HEK293 (cell line): Measurements from ENCODE around the gene CLTC.
A peak's percentile ranks its signal among the peaks of the same experiment; 100 is the strongest.

Source experiments
- CTCF ChIA-PET: fragments of 350-600 bp; formaldehyde crosslinking; extraction: SDS; loops from one replicate; lab custom pipeline; 2021; ENCODE audit warnings: antibody characterized with exemption; lab: Yijun Ruan, JAX
- POLR2A ChIA-PET: fragments of 300-600 bp; formaldehyde crosslinking; extraction: SDS; loops from one replicate; lab custom pipeline; 2020; ENCODE audit warnings: antibody characterized with exemption, inconsistent platforms; lab: Yijun Ruan, JAX
- H3K27ac ChIP-seq: fragments of 200-500 bp; sonication (Bioruptor generic); 2 replicates; pipeline ENCODE4 v1.5.1; 2014; ENCODE audit warnings: low read depth, low read length, control low read depth, inconsistent platforms; ENCODE audit errors: extremely low read depth
- H3K36me3 ChIP-seq, 2 experiments: fragments of 200-500 bp in 1 of 2; sonication (Bioruptor generic) in 1 of 2; 1 replicate in 1 of 2; 2 replicates in 1 of 2; pipeline ENCODE4 v1.5.1; 2014 to 2017; ENCODE audit warnings: inconsistent platforms in 2 of 2, low read length in 2 of 2; ENCODE audit not compliant: control insufficient read depth in 2 of 2, insufficient read depth in 1 of 2
- H3K4me1 ChIP-seq: fragments of 200-500 bp; sonication (Bioruptor generic); 2 replicates; pipeline ENCODE4 v1.5.1; 2014; ENCODE audit warnings: mild to moderate bottlenecking, low read length, inconsistent platforms; ENCODE audit not compliant: control insufficient read depth, insufficient read depth
- H3K4me3 ChIP-seq: 2 replicates; pipeline ENCODE4 v1.5.1; 2011; ENCODE audit warnings: low read depth, mild to moderate bottlenecking, control low read depth, low read length, moderate library complexity
- H3K9me3 ChIP-seq: fragments of 200-500 bp; sonication (Bioruptor generic); 2 replicates; pipeline ENCODE4 v1.5.1; 2014; ENCODE audit warnings: low read depth, low read length, inconsistent platforms; ENCODE audit not compliant: control insufficient read depth, insufficient read depth
- ATF2 ChIP-seq: fragments of 450-650 bp; formaldehyde crosslinking; IDR thresholded peaks from 2 replicates; pipeline ENCODE4 v1.5.1; 2016; ENCODE audit warnings: missing biosample characterization, missing genetic modification characterization, low read depth
- BCL6B ChIP-seq: fragments of 450-650 bp; formaldehyde crosslinking; IDR thresholded peaks from 2 replicates; pipeline ENCODE4 v1.5.1; 2017; ENCODE audit warnings: missing biosample characterization, missing genetic modification characterization
- FEZF1 ChIP-seq: fragments of 450-650 bp; formaldehyde crosslinking; IDR thresholded peaks from 2 replicates; pipeline ENCODE4 v1.5.1; 2016; ENCODE audit warnings: missing biosample characterization, missing genetic modification characterization
- GFI1B ChIP-seq: fragments of 450-650 bp; formaldehyde crosslinking; IDR thresholded peaks from 2 replicates; pipeline ENCODE4 v1.5.1; 2016; ENCODE audit warnings: missing biosample characterization, missing genetic modification characterization
- PRDM2 ChIP-seq: fragments of 450-650 bp; formaldehyde crosslinking; IDR thresholded peaks from 2 replicates; pipeline ENCODE4 v1.5.1; 2016; ENCODE audit warnings: missing biosample characterization, missing genetic modification characterization, borderline replicate concordance
- RBAK ChIP-seq: fragments of 450-650 bp; formaldehyde crosslinking; IDR thresholded peaks from 2 replicates; pipeline ENCODE4 v1.5.1; 2016; ENCODE audit warnings: missing biosample characterization, missing genetic modification characterization
- ZEB2 ChIP-seq: fragments of 450-650 bp; formaldehyde crosslinking; IDR thresholded peaks from 2 replicates; pipeline ENCODE4 v1.5.1; 2016; ENCODE audit warnings: missing biosample characterization, missing genetic modification characterization
- ZFP3 ChIP-seq: fragments of 450-650 bp; formaldehyde crosslinking; IDR thresholded peaks from 2 replicates; pipeline ENCODE4 v1.5.1; 2016; ENCODE audit warnings: low read depth, missing biosample characterization, missing genetic modification characterization
- ZFP41 ChIP-seq: fragments of 450-650 bp; formaldehyde crosslinking; IDR thresholded peaks from 2 replicates; pipeline ENCODE4 v1.5.1; 2016; ENCODE audit warnings: missing biosample characterization, missing genetic modification characterization, borderline replicate concordance
- ZNF112 ChIP-seq: fragments of 450-650 bp; formaldehyde crosslinking; IDR thresholded peaks from 2 replicates; pipeline ENCODE4 v1.5.0; 2017; ENCODE audit warnings: missing biosample characterization, missing genetic modification characterization
- ZNF132 ChIP-seq: fragments of 450-650 bp; formaldehyde crosslinking; IDR thresholded peaks from 2 replicates; pipeline ENCODE4 v1.5.1; 2017; ENCODE audit warnings: missing biosample characterization, missing genetic modification characterization, borderline replicate concordance
- ZNF18 ChIP-seq: fragments of 450-650 bp; formaldehyde crosslinking; IDR thresholded peaks from 2 replicates; pipeline ENCODE4 v1.5.1; 2016; ENCODE audit warnings: missing biosample characterization, missing genetic modification characterization
- ZNF19 ChIP-seq: fragments of 450-650 bp; formaldehyde crosslinking; IDR thresholded peaks from 2 replicates; pipeline ENCODE4; 2016; ENCODE audit warnings: missing biosample characterization, missing genetic modification characterization, low read depth
- ZNF266 ChIP-seq: fragments of 450-650 bp; formaldehyde crosslinking; IDR thresholded peaks from 2 replicates; pipeline ENCODE4 v1.5.1; 2016; ENCODE audit warnings: missing biosample characterization, missing genetic modification characterization, low read depth
- ZNF292 ChIP-seq: fragments of 450-650 bp; formaldehyde crosslinking; IDR thresholded peaks from 2 replicates; pipeline ENCODE4 v1.5.1; 2016; ENCODE audit warnings: low read depth, missing biosample characterization, missing genetic modification characterization, borderline replicate concordance
- ZNF488 ChIP-seq: fragments of 450-650 bp; formaldehyde crosslinking; IDR thresholded peaks from 2 replicates; pipeline ENCODE4 v1.5.1; 2016; ENCODE audit warnings: missing biosample characterization, missing genetic modification characterization
- ZNF501 ChIP-seq: fragments of 450-650 bp; formaldehyde crosslinking; IDR thresholded peaks from 2 replicates; pipeline ENCODE4 v1.5.1; 2016; ENCODE audit warnings: missing biosample characterization, missing genetic modification characterization
- ZNF529 ChIP-seq: fragments of 450-650 bp; formaldehyde crosslinking; IDR thresholded peaks from 2 replicates; pipeline ENCODE4 v1.5.1; 2017; ENCODE audit warnings: missing genetic modification characterization, missing biosample characterization; ENCODE audit not compliant: insufficient replicate concordance
- ZNF544 ChIP-seq: fragments of 450-650 bp; formaldehyde crosslinking; IDR thresholded peaks from 2 replicates; pipeline ENCODE4 v1.5.0; 2017; ENCODE audit warnings: missing biosample characterization, missing genetic modification characterization
- ZNF610 ChIP-seq: fragments of 450-650 bp; formaldehyde crosslinking; IDR thresholded peaks from 2 replicates; pipeline ENCODE4 v1.5.1; 2016; ENCODE audit warnings: missing biosample characterization, missing genetic modification characterization, borderline replicate concordance
- ZNF624 ChIP-seq: fragments of 450-650 bp; formaldehyde crosslinking; IDR thresholded peaks from 2 replicates; pipeline ENCODE4 v1.5.1; 2017; ENCODE audit warnings: missing biosample characterization, missing genetic modification characterization
- ZNF654 ChIP-seq: fragments of 450-650 bp; formaldehyde crosslinking; IDR thresholded peaks from 2 replicates; pipeline ENCODE4 v1.5.1; 2016; ENCODE audit warnings: low read depth, missing biosample characterization, missing genetic modification characterization
- ZNF785 ChIP-seq: fragments of 450-650 bp; formaldehyde crosslinking; IDR thresholded peaks from 2 replicates; pipeline ENCODE4 v1.5.1; 2016; ENCODE audit warnings: missing biosample characterization, missing genetic modification characterization
- ZNF791 ChIP-seq: fragments of 450-650 bp; formaldehyde crosslinking; IDR thresholded peaks from 2 replicates; pipeline ENCODE4 v1.5.1; 2016; ENCODE audit warnings: missing biosample characterization, missing genetic modification characterization
- ZSCAN16 ChIP-seq: fragments of 450-650 bp; formaldehyde crosslinking; IDR thresholded peaks from 2 replicates; pipeline ENCODE4 v1.5.1; 2016; ENCODE audit warnings: missing biosample characterization, missing genetic modification characterization

Gene CLTC

GRCh38 chr17:59619298-59620063 is at the start of gene CLTC:
Gene CLTC, plus strand, starts transcription at chr17:59619895. Its CDS starts 237 bp downstream, at chr17:59620132.
- CTCF ChIA-PET = interaction anchor here (0.6 to 1.1 kb wide), 3 partner anchors 51 to 1014 kb away, joined by 3 read pairs; no protein-coding TSS in a partner anchor
- Histone ChIP-seq H3K36me3 (peaks cover 0 to 16% of the 10 kb centered on the region in 2 experiments; a peak in 1 of 3 replicates), H3K4me1 (peaks cover 16% of the 10 kb centered on the region), H3K4me3 (peak within 1 kb of the TSS; percentile 64), H3K27ac (peak within 1 kb of the TSS; percentile 96), H3K9me3 (no peaks in the 10 kb centered on the region)
- POLR2A ChIA-PET = interaction anchor here (0.6 to 2.8 kb wide), 27 partner anchors 9 to 928 kb away, joined by 3 to 31 read pairs (median 4); partner anchors contain the start of genes DHX40, PRR11, PTRH2 and SKA2
- TF ChIP-seq ZNF292 (tag by site-specific recombination) (no peak), ZNF266 (no peak), ZNF624 (no peak), ZNF501 (peak; percentile 76), RBAK (tag by site-specific recombination) (0 out of 2 replicates have a peak, but pooled peaks have one; percentile 67), ATF2 (tag by site-specific recombination) (peak; percentile 90), ZNF791 (no peak), ZEB2 (tag by site-specific recombination) (peak; percentile 99), ZNF112 (no peak), ZNF785 (tag by site-specific recombination) (peak; percentile 96), BCL6B (tag by site-specific recombination) (no peak; the same call in 1 of the 2 replicates), FEZF1 (peak; percentile 60; the same call in 1 of the 2 replicates), GFI1B (tag by site-specific recombination) (peak; percentile 33; the same call in 1 of the 2 replicates), ZNF19 (no peak), ZNF132 (tag by site-specific recombination) (no peak), ZNF544 (tag by site-specific recombination) (no peak), ZFP41 (tag by site-specific recombination) (peak; percentile 39; the same call in 1 of the 2 replicates), ZSCAN16 (tag by site-specific recombination) (peak; percentile 62; the same call in 1 of the 2 replicates), ZFP3 (tag by site-specific recombination) (no peak), ZNF654 (0 out of 2 replicates have a peak, but pooled peaks have one; percentile 7), ZNF610 (tag by site-specific recombination) (peak; percentile 93), ZNF529 (tag by site-specific recombination) (no peak), ZNF488 (tag by site-specific recombination) (no peak), ZNF18 (tag by site-specific recombination) (0 out of 2 replicates have a peak, but pooled peaks have one; percentile 66), PRDM2 (tag by site-specific recombination) (no peak)
